GM19025 (cell line): ENCODE measurements around the gene ZNF507.
"Not testable (repeated sequence)": the region's sequence is repeated elsewhere in the genome, so short reads cannot be mapped to it uniquely, and the experiment has no call there.

Experiments
- ATAC-seq: cut with Tn5 transposase; IDR thresholded peaks from one replicate; pipeline ENCODE4 v1.9.1; 2021; ENCODE audit warnings: mild to moderate bottlenecking, low read depth, moderate library complexity; ENCODE audit not compliant: unreplicated experiment

ZNF507 gene

DNA sequence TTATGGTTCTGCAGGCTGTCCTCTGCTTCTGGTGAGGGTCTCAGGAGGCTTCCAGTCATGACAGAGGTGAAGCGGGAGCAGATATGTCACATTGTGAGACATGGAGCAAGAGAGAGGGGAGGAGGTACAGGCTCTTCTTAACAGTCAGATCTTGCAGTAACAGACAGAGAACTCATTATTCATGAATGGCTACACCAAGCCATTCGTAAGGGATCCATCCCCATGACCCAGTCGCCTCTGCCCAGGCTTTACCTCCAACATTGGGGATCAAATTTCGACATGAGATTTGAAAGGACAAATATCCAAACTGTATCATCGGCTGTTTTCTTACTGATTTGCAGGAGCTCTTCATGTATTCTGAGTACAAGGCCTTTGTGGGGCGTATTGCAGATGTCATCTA lies 21.7 kb downstream of the ZNF507 start:
- no peak for ATAC-seq

DNA sequence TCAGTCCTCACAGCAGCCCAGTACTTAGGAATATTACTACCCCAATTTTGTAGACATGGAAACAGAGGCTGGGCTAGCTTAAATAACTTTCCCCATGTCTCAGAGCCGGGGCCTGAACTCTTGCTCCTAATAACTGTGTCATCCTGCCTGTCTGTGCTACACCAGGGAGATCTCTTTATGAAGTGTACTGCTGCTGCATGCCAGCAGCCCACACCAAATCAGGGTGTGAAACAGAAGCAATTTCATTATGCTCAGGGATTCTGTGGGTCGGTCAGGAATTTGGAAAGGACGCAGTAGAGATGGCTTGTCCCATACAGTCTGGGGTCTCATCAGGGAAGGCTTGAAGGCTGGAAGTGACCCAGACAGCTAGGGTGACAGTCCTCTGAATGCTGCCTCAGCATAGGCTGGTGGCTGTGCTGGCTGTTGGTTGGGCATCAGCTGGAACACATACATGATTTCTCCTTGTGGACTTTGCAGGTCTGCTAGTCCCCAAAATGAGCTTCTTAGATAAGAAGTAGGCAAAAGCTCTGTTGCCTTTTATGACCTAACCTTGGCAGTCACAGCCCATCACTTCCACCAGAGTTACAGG lies 22.6 kb downstream of the ZNF507 start:
- ATAC-seq, result no peak

DNA sequence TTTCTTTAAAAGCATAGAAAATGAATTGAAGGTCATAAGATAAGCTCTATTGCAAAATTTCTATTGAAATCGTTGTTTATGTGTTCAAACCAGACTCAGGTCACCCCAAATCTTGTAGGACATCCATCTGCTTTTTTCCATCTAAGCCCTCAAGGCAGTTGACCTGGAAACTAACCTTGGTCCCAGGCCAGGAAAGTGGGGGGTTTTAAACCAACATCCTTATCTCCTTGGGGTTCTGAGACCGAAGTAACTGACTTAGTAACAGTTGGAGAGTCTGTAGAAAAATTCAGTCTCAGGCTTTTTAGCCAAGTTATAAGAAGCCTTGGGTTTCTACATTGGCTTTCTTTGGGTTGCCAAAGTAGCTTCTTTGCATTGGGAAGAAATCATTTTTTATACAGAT lies 23.4 kb downstream of the ZNF507 start:
- ATAC-seq, result no peak

DNA sequence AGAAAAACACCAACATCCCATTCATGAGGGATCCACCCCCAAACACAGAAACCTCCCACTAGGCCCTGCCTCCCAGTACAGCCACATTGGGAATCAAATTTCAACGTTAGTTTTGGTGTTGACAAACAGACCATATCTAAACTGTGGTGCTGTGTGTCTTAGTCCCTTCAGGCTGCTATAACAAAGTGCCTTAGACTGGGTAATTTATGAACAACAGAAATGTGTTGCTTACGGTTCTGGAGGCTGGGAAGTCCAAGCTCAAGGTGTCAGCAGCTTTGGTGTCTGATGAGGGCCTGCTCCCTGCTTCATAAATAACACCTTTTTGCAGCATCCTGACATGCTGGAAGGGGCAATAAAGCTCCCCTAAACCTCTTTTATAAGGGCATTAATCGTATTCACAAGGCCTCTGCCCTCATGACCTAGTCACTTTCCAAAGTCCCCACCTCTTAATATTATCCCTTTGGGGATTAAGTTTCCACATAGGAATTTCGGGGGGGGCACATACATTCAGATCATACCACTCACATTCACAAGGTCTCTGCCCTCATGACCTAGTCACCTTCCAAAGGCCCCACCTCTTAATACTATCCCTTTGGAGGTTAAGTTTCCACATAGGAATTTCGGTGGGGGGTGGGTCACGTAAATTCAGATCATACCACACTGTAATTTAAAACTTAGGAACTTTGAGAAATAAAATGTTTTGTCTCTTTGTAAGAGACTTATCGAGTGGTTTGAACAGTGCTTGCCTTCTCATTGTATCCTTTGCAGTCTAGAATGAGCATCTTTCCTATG lies 27.5 kb downstream of the ZNF507 start:
- no peak for ATAC-seq

DNA sequence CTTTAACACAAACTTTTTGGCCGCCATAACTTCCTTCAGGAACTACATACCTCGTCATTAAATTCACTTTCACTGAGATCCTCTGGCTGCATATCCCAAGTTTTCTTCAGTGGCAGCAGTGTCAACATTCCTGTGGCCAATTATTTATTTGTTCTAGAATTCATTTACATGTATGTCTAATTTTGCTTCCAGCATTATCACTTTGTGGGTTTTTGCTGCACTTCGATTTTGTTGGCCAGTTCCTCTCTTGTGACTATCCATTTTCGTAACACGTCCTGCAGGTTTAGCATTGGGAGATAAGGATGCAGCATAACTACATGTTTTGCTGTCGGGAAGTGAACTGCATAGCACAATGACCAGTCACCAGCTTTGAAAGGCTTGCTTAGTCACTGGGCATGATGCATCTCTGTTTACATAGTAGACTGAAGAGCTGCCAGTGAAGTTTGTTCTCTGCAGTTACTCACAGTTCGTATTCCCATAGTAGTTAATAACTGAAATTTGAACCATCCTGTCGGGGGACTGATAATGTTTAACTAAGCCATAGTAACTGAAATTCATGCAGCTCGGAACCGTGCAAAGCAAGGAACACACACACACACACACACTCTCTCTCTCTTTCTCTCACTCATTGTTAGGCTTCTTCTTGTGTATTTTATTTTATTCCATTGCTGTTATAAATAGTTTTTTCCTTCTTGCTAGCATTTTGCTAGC lies 28.3 kb downstream of the ZNF507 start:
- no peak for ATAC-seq

DNA sequence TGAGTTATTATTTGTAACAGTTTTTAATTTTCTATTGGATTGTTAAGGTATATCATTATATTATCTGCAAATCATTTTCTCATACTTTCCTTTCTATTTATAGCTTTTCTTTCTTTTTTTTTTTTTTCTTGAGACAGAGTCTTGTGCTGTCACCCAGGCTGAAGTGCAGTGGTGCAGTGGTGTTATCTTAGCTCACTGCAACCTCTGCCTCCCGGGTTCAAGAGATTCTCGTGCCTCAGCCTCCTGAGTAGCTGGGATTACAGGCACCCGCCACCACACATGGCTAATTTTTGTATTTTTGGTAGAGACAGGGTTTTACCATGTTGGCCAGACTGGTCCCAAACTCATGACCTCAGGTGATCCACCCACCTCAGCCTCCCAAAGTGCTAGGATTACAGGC lies 29.0 kb downstream of the ZNF507 start:
- not testable (repeated sequence) for ATAC-seq

DNA sequence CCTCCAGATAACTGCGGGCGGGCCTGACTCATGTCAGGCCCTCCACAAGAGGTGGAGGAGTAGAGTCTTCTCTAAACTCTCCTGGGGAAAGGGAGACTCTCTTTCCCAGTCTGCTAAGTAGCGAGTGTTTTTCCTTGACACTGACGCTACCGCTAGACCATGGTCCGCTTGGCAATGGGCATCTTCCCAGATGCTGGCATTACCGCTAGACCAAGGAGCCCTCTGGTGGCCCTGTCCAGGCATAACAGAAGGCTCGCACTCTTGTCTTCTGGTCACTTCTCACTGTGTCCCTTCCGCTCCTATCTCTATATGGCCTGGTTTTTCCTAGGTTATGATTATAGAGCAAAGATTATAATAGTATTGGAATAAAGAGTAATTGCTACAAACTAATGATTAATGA lies 31.7 kb downstream of the ZNF507 start:
- ATAC-seq, result not testable (repeated sequence)

DNA sequence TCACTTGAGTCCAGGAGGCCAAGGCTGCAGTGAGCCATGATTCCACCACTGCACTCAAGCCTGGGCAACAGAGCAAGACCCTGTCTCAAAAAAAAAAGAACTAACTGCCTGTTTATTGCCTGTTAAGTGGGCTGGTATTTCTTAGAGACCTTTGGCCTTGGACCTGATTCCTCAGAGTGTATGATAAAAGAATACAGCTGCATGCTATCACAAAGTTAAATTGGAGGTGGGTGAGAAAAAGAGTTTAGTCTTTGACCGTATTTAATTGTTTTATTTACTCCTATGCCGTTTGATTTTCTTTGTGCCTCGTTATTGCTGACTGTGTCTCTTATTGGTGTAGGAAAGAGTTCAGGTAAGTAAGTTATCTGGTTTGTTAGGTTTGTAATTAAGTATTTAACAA lies 34.9 kb downstream of the ZNF507 start:
- no peak for ATAC-seq

DNA sequence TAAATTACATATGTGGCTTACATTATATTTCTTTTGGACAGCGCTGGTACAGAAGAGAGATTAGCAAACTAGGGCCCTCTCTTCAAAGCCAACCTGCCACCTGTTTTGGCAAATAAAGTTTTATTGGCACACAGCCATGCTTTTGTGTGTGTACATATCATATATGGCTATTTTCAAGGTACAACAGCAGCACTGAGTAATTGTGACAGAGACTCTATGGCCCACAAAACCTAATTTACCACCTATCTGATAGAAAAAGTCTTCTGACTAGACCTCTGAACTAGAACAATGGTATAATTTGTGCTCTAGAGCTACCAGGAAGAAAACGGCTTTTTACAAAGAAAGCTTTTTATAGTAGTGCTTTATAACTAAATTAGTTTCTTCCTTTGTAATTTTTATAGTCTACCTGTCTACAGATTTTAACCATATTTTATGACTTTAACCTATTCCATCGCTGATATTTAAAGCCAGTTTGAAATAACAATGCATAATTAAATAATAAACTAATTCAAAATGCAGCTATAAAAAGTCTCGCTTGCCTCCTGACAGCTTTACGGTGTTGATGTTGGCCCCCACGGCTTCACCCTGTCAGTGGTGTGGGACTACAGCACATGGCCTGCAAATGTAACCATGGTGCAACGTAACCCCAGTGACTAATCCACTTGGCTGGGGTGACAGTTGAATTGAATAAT lies 42.4 kb downstream of the ZNF507 start:
- no peak for ATAC-seq

DNA sequence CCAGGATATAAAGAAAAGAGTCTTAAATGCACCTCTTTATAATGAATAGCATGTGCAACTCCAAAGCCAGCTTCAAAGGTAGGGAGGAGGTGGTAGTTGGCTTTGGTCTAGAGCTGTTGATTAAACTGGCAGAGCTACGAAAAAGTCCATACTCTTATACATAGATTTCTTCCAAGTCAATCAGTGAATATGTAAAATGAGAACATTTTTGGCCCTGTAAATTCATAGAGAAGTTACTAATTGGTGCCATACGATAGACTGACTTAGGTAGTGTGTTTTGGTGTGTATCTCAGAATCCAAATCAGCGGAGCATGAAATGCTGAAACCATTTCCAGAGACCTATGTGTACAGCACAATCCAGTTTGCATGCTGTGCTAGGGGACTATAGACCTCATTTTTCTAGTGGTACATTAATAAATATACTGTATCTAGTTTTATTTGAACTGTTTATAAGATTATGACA lies 43.0 kb downstream of the ZNF507 start:
- no peak for ATAC-seq

DNA sequence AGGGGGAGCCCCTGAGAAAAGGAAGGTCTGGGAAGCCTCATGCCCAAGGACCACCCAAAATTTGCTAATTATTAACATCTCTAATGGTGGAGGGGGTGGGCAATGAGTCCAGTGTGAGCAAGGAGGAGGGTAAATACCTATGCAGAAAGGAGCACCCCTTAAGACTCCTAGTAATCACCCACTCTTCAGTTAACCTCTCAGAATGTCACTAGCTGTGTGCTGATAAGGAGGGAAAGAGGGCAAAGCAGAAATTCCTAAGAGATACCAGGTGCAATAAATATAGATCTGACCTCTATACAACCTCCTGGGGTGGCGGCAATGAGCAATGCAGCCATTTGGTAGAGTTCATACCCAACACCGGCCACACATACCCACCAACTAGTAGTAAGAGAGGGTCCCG lies 47.5 kb downstream of the ZNF507 start:
- no peak for ATAC-seq

DNA sequence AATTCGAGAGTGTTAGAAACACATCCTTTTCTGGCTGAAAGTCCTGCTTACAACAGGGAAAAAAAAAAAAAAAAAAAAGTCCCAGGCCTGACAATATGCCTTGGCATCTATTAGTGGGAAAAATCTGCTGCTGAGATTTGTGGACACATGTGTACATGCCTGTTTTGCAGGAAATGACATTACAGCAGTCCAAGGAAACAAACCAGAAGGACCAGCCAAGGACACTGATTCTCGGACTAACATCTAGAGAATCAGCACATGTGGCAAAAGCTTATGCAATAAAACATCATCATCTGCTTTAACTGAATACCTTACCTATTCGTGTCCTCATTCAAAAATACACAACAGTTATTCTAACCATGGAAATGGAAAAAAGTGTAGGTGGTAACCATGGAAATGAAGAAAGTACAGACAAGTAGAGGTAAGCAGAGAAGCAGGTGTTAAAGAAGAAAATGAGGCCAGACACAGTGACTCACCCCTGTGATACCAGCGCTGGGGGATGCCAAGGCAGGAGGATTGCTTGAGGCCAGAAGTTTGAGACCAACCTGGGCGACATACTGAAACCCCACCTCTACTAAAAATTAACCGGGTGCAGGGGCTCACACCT lies 50.7 kb downstream of the ZNF507 start:
- ATAC-seq, result no peak

DNA sequence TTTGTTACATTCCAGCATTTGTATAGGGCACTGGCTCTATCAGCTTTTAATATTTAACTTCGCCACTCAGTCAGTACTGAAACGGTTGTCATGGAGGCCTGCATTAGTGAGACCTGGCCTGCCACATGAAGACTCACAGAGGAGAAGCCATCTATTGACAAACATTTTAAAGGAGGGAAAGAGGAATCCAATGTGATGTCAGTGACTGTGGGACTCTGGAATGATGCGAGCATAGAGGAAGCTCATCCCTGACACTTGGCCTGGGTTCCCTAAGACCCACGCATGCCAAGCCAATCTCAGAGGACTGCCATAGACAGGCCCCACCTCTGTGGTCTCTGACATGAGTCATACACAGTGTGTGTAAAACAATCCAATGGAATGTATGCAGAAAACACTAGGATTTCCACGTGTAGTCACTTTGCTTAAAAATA lies 52.3 kb downstream of the ZNF507 start:
- no peak for ATAC-seq

DNA sequence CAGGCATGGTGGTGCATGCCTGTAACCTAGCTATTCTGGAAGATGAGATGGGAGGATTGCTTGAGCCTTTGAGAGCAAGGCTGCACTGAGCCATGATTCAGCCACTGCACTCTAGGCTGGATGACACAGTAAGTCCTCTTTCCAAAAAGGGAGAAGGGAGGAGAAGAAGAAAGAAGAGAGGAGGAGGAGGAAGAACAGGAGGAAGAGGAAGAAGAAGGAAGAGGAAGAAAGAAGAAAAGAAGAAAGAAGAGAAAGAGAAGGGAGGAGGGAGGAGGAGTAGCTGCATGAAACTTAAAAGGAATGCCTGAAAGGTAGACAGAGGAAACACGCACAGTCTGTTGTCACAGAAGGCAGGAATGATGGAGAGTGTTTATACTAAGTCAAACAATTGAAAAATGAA lies 56.6 kb downstream of the ZNF507 start:
- ATAC-seq, result no peak

DNA sequence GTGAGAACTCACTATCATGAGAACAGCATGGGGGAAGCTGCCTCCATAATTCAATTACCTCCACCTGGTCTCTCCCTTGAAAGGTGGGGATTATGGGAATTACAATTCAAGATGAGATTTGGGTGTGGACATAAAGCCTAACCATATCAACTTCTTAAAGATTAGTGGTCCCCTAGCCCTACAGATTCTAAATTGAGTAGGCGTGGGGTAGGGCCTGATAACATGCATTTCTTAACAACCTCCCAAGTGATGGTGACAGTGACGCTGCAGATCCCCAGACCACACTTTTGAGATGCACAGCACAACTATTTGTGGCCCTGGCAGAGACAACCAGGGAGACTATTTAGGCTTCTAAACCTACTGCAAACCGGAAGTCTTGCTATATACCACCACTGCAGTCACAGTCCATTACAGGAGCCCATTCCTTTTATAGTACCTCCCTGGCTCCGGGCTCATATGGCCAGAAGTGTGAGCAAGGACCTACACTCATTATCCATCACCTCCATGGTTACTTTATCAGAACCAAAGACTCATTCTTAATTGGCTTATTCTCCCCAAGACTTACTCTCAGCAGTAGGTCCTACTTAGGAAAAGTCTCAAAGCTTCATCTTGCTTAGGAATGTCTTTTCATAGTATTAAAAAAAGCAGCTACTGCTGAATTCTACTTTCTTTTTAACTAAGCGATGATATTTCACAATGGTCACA lies 58.0 kb downstream of the ZNF507 start:
- no peak for ATAC-seq

DNA sequence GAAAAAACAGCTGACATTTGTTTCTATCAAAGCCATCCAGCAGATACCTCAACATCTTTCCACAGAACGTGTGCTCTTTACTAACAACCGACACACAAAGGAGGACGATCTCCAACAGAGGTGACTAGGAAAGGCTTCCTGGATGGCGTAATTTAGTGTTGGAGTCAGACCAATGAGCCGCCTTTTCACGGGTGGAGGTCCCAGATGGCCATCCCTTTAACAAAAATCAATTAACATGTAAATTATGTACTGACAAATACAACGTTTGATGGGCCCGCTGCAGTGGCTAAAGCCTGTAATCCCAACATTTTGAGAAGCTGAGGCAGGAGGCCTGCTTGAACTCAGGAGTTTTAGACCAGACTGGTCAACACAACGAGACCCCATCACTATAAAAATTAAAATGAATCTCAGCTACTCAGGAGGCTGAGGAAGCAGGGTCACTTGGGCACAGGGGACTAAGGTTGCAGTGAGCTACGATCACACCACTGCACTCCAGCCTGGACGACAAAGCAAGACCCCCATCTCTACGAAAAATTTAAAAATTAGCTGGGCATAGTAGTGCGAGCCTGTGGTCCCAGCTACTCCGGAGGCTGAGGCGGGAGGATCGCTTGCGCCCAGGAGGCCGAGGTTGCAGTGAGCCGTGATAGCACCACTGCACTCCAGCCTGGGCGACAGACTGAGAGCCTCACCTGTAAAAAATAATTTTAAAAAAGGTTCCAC lies 59.0 kb downstream of the ZNF507 start:
- no peak for ATAC-seq

DNA sequence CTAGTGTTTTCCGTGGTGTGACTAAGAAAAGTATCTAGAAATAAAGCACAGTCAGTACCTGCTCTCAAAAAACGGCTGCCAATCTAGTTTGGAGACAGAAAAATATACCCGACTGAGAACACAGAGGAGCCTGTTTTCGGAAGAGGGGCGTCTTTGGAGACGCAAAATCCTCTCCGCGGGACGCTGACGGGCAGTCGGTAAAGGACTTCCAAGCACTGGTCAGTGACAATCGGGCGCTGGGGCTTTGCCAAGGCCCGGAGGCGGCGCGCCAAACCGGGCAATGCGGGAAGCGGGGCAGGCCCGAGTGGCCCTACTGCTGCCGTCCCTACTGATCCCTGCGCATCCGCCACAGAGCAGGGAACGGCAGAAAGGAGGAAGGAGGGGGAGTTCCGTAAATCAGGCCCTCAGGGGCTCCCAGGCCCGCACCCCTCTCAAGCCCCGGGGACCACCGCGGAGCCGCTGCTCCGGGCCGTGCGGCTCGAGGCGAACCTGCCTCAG lies 59.6 kb downstream of the ZNF507 start:
- ATAC-seq, result peak; percentile 3

DNA sequence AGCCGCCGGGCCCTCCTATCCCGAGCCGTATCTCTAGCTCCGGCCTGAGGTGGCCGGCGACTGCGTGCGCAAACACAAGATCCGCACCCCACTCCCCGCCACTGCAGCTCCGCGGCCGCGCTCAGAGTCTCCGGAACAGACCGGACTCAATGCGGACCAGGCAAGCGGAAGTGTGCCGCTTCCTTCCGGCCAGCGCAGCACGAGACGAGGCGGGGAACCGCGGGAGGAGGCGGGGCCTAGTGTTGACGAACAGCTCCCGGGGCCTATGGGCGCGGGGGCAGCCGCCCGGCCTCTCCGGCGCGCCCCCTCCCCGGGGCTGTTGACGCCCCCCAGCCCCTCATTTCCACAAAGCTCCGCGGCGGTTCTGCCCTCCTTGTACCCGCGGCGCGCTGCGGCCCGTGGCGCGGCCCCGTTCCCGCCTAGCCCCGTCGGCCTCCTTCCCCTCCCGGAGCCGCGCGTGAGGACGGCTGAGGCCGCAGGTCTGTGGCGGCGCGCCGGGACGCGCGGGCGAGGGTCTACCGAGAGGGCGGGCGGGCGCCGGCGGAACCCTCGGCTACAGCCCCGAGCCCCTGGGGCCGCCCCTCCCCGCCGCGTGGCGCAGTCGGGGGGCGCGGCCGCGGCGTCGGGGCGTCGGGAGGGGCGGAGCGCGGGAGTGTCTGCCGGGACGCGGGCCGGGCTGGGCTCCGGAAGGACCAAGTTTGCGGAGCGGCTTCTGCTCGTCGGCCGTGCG lies 60.2 kb downstream of the ZNF507 start, which contains the start of gene DPY19L3:
TSS of gene DPY19L3 (plus strand) at position 340 of the 730 bp plus-strand sequence. CDS start 2,484 bp downstream, outside the sequence.
- ATAC-seq, result peak; percentile 94
